Fibroblast of lung (primary cell): ENCODE measurements around the gene LRRC46. TPM values are rescaled to one million over a fixed set of nuclear protein-coding genes. Genes with fewer than 3 reads are reported as not detected.

ENCODE experiments used
- DNase-seq, 2 donors: peaks; one replicate each; pipeline versions ENCODE4 v3.0.0 to v3.0.0-alpha.2; 2010; ENCODE audit warnings: low read depth in 2 of 2
- H2AFZ ChIP-seq: 2 replicates; pipeline ENCODE4 v1.5.1; 2012; ENCODE audit warnings: low read length, control low read depth, inconsistent platforms
- H3K27ac ChIP-seq: 2 replicates; pipeline ENCODE4 v1.5.1; 2011; ENCODE audit warnings: low read length, control low read depth; ENCODE audit not compliant: insufficient read depth
- H3K27me3 ChIP-seq: 2 replicates; pipeline ENCODE4 v1.5.1; 2011; ENCODE audit warnings: mild to moderate bottlenecking, low read length; ENCODE audit not compliant: control insufficient read depth, insufficient read depth
- H3K36me3 ChIP-seq: 2 replicates; pipeline ENCODE4 v1.5.1; 2011; ENCODE audit warnings: low read length; ENCODE audit not compliant: control insufficient read depth, insufficient read depth
- H3K4me1 ChIP-seq: 2 replicates; pipeline ENCODE4 v1.5.1; 2011; ENCODE audit warnings: low read length; ENCODE audit not compliant: control insufficient read depth, insufficient read depth; ENCODE audit errors: extremely low read depth
- H3K4me2 ChIP-seq: 2 replicates; pipeline ENCODE4 v1.5.1; 2011; ENCODE audit warnings: low read length, control low read depth; ENCODE audit not compliant: insufficient read depth; ENCODE audit errors: extremely low read depth
- H3K4me3 ChIP-seq, 4 experiments: fragments of 200-600 bp in 1 of 4; sonication (generic) in 1 of 4; replicated peaks in 1 of 4; 2 replicates each; pipeline ENCODE4 v1.5.1; 2011 to 2016; ENCODE audit warnings: low read length in 4 of 4, low read depth in 3 of 4, mild to moderate bottlenecking in 3 of 4, control low read depth in 2 of 4, inconsistent platforms in 1 of 4, mixed read lengths in 1 of 4; ENCODE audit not compliant: insufficient read depth in 1 of 4; ENCODE audit errors: control extremely low read depth in 1 of 4
- H3K79me2 ChIP-seq: 2 replicates; pipeline ENCODE4 v1.5.1; 2012; ENCODE audit warnings: mild to moderate bottlenecking, low read length, inconsistent platforms; ENCODE audit not compliant: control insufficient read depth, insufficient read depth
- H3K9ac ChIP-seq: 2 replicates; pipeline ENCODE4 v1.5.1; 2011; ENCODE audit warnings: mild to moderate bottlenecking, low read length, control low read depth; ENCODE audit not compliant: insufficient read depth
- H3K9me3 ChIP-seq: 2 replicates; pipeline ENCODE4 v1.5.1; 2012; ENCODE audit warnings: low read depth, low read length; ENCODE audit not compliant: control insufficient read depth, insufficient read depth
- H4K20me1 ChIP-seq: 2 replicates; pipeline ENCODE4 v1.5.1; 2011; ENCODE audit warnings: low read length; ENCODE audit not compliant: control insufficient read depth, insufficient read depth; ENCODE audit errors: extremely low read depth
- EZH2 ChIP-seq: IDR thresholded peaks from 2 replicates; pipeline ENCODE4 v1.5.1; 2012; ENCODE audit warnings: low read length, control low read depth, mild to moderate bottlenecking; ENCODE audit errors: missing control alignments
- polyA plus RNA-seq, 2 donors: library from polyadenylated mRNA; depleted of rRNA in 1 of 2; stranded (reverse) in 1 of 2; unstranded in 1 of 2; fragments of >200 nt; gene quantifications; 2 replicates each; pipeline ENCODE4 v1.2.1, GENCODE V29; 2011 to 2012; ENCODE audit warnings: missing spikeins in 1 of 2
- total RNA-seq: library from RNA; depleted of rRNA; stranded (reverse); fragments of >200 nt; gene quantifications from 2 replicates; pipeline ENCODE4 v1.2.1, GENCODE V29; 2014
- TF ChIP-seq, protein P1 (sequence below), 2 donors: IDR thresholded peaks in 1 of 2; conservative IDR thresholded peaks in 1 of 2; 1 replicate in 1 of 2; 2 replicates in 1 of 2; pipeline ENCODE4 v1.5.1; 2011 to 2012; ENCODE audit warnings: low read length in 2 of 2, control low read depth in 1 of 2, inconsistent platforms in 1 of 2, low read depth in 1 of 2, mild to moderate bottlenecking in 1 of 2

LRRC46 gene
- total and polyA plus RNA-seq, 2 donors (not counting 1 experiment from before 2014, with no cell fraction given), result under 0.01 to 0.19 TPM

GRCh38 chr17:47803201-47803600 lies 28.3 kb upstream of the LRRC46 start:
- Histone ChIP-seq H3K4me3 (no peak overlapping the region), H3K9ac (no peak overlapping the region), H3K9me3 (no peaks in the 10 kb centered on the region), H2AFZ (no peak overlapping the region), H4K20me1 (no peaks in the 10 kb centered on the region), H3K4me2 (no peak overlapping the region), H3K27me3 (peaks cover 23% of the 10 kb centered on the region), H3K4me1 (no peaks in the 10 kb centered on the region), H3K27ac (no peak overlapping the region), H3K79me2 (no peaks in the 10 kb centered on the region), H3K36me3 (no peaks in the 10 kb centered on the region)
- no peak for DNase-seq
- no peak for TF ChIP-seq EZH2
- TF ChIP-seq, protein P1, sequence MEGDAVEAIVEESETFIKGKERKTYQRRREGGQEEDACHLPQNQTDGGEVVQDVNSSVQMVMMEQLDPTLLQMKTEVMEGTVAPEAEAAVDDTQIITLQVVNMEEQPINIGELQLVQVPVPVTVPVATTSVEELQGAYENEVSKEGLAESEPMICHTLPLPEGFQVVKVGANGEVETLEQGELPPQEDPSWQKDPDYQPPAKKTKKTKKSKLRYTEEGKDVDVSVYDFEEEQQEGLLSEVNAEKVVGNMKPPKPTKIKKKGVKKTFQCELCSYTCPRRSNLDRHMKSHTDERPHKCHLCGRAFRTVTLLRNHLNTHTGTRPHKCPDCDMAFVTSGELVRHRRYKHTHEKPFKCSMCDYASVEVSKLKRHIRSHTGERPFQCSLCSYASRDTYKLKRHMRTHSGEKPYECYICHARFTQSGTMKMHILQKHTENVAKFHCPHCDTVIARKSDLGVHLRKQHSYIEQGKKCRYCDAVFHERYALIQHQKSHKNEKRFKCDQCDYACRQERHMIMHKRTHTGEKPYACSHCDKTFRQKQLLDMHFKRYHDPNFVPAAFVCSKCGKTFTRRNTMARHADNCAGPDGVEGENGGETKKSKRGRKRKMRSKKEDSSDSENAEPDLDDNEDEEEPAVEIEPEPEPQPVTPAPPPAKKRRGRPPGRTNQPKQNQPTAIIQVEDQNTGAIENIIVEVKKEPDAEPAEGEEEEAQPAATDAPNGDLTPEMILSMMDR (conservative IDR thresholded peaks at IDR 0.05 in 1 of 2, IDR thresholded peaks at IDR 0.05 in 1 of 2; ENCODE audit: low read depth in 1 of 2, low read length in 2 of 2), result no peak

- no peaks in the 10 kb centered on the region for H4K20me1 ChIP-seq
- H2AFZ ChIP-seq, result no peak overlapping the region
- no peaks in the 10 kb centered on the region for H3K79me2 ChIP-seq
- no peaks in the 10 kb centered on the region for H3K9me3 ChIP-seq
- peaks cover 2% of the 10 kb centered on the region for H3K36me3 ChIP-seq
- no peak overlapping the region for H3K4me3 ChIP-seq
- H3K27ac ChIP-seq, result no peak overlapping the region
- no peak overlapping the region for H3K9ac ChIP-seq
- H3K4me1 ChIP-seq, result no peaks in the 10 kb centered on the region
- TF ChIP-seq, protein P1 (conservative IDR thresholded peaks at IDR 0.05 in 1 of 2, IDR thresholded peaks at IDR 0.05 in 1 of 2; ENCODE audit: low read depth in 1 of 2, low read length in 2 of 2), result no peak
- TF ChIP-seq EZH2, result no peak
- H3K27me3 ChIP-seq, result peaks cover 23% of the 10 kb centered on the region
- H3K4me2 ChIP-seq, result no peak overlapping the region
- no peak for DNase-seq
These were observed 27.7 kb upstream of the LRRC46 start for GRCh38 chr17:47803751-47804150.

DNA sequence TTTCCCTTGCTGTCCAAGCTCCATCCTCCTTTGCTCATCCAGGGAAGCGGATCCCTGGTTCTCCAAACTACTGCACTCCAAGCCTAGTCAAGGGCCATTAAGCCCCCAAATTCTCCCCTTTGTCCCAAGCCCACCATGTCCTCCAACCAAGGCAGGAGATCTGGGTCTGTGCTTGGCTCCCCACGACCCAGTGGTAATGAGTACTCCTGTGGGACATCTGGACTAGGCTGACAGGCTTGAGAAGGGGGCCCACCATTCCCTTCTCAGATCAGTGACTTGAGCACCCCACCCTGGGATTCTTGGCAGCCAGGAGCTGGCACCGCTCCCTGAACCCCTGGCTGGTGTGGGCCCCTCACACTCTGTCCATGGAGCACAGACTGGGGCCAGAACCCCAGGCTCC lies 27.0 kb upstream of the LRRC46 start:
- Histone ChIP-seq H3K9ac (no peak overlapping the region), H3K27me3 (peaks cover 23% of the 10 kb centered on the region), H3K79me2 (no peaks in the 10 kb centered on the region), H3K4me3 (no peak overlapping the region), H3K9me3 (no peaks in the 10 kb centered on the region), H4K20me1 (no peaks in the 10 kb centered on the region), H3K36me3 (peaks cover 5% of the 10 kb centered on the region), H2AFZ (no peak overlapping the region), H3K27ac (no peak overlapping the region), H3K4me1 (no peaks in the 10 kb centered on the region), H3K4me2 (no peak overlapping the region)
- no peak for TF ChIP-seq EZH2
- TF ChIP-seq, protein P1 (conservative IDR thresholded peaks at IDR 0.05 in 1 of 2, IDR thresholded peaks at IDR 0.05 in 1 of 2; ENCODE audit: low read depth in 1 of 2, low read length in 2 of 2), result no peak
- DNase-seq, result no peak
